Lower lobe of right lung (tissue), 2 donors: ENCODE data around the gene LRRTM2. TPM values are rescaled to one million over a fixed set of nuclear protein-coding genes. Genes with fewer than 3 reads are reported as not detected.

Experiments
- ATAC-seq, 2 donors: fragments of 200-7000 bp; cut with Tn5 transposase; one replicate each; pipeline ENCODE4 v1.9.1; 2020 to 2022; ENCODE audit warnings: mild to moderate bottlenecking in 2 of 2, moderate library complexity in 2 of 2
- DNase-seq: peaks from one replicate; pipeline ENCODE4 v3.0.0-alpha.2; 2020
- H3K27ac ChIP-seq: fragments of 200-600 bp; one replicate; pipeline ENCODE4 v1.8.0; 2022
- H3K27me3 ChIP-seq: fragments of 200-600 bp; one replicate; pipeline ENCODE4 v1.8.0; 2022; ENCODE audit warnings: low read depth
- H3K36me3 ChIP-seq: fragments of 200-600 bp; one replicate; pipeline ENCODE4 v1.8.0; 2022; ENCODE audit warnings: mild to moderate bottlenecking
- H3K4me1 ChIP-seq: fragments of 200-600 bp; one replicate; pipeline ENCODE4 v1.8.0; 2022
- H3K4me3 ChIP-seq: fragments of 200-600 bp; one replicate; pipeline ENCODE4 v1.8.0; 2022; ENCODE audit warnings: mild to moderate bottlenecking
- H3K9me3 ChIP-seq: fragments of 200-600 bp; one replicate; pipeline ENCODE4 v1.8.0; 2022
- CTCF ChIP-seq: fragments of 200-600 bp; IDR thresholded peaks from one replicate; pipeline ENCODE4 v1.8.0; 2022; ENCODE audit warnings: antibody characterized with exemption, mild to moderate bottlenecking
- intact Hi-C: fragments of 100-400 bp; cut with DNase I; formaldehyde crosslinking; loops from one replicate; pipeline ENCODE4 v1.11.0; 2022
- total RNA-seq: library from RNA; stranded (reverse); fragmentation: NEBNext Ultra II Directional; extraction: Animal tissue kit (Norgen Biotek cat#: 25700); gene quantifications from one replicate; pipeline ENCODE4 v1.2.1, GENCODE V29; 2021
- donor health status: DM: no; HTN: yes; CAD: no; lungs with severe emphysema.

LRRTM2 gene
- total RNA-seq, 1 donor from 2014 or later: 0.30 TPM

GRCh38 chr5:138884094-138884493 is 9.0 kb upstream of the LRRTM2 start:
- no peak for ATAC-seq
- no peak for TF ChIP-seq CTCF
- H3K27ac ChIP-seq: no peak overlapping the region
- DNase-seq: no peak
- H3K27me3 ChIP-seq: no peaks in the 10 kb centered on the region
- intact Hi-C loops: no loop called here
- peaks cover 11% of the 10 kb centered on the region for H3K4me1 ChIP-seq
- no peak overlapping the region for H3K4me3 ChIP-seq
- no peaks in the 10 kb centered on the region for H3K9me3 ChIP-seq
- H3K36me3 ChIP-seq: peaks cover 30% of the 10 kb centered on the region

GRCh38 chr5:138883211-138883610 is 8.1 kb upstream of the LRRTM2 start:
- no peaks in the 10 kb centered on the region for H3K27me3 ChIP-seq
- peaks cover 21% of the 10 kb centered on the region for H3K36me3 ChIP-seq
- no peak overlapping the region for H3K4me3 ChIP-seq
- DNase-seq: no peak
- no peak for TF ChIP-seq CTCF
- intact Hi-C loops: no loop called here
- peaks cover 19% of the 10 kb centered on the region for H3K4me1 ChIP-seq
- no peak for ATAC-seq
- no peaks in the 10 kb centered on the region for H3K9me3 ChIP-seq
- no peak overlapping the region for H3K27ac ChIP-seq

GRCh38 chr5:138878437-138879235 is 3.5 kb upstream of the LRRTM2 start:
- TF ChIP-seq CTCF: no peak
- intact Hi-C loops: no loop called here
- Histone ChIP-seq H3K9me3 (no peaks in the 10 kb centered on the region), H3K4me1 (peaks cover 35% of the 10 kb centered on the region), H3K4me3 (no peak overlapping the region), H3K27me3 (no peaks in the 10 kb centered on the region), H3K36me3 (no peaks in the 10 kb centered on the region), H3K27ac (no peak overlapping the region)
- DNase-seq (no peak), ATAC-seq (peak in 1 of 2 donors; percentile 55)

- no peak for TF ChIP-seq CTCF
- ATAC-seq (no peak), DNase-seq (no peak)
- Histone ChIP-seq H3K4me1 (peaks cover 46% of the 10 kb centered on the region), H3K36me3 (no peaks in the 10 kb centered on the region), H3K9me3 (no peaks in the 10 kb centered on the region), H3K27me3 (no peaks in the 10 kb centered on the region), H3K4me3 (no peak overlapping the region), H3K27ac (no peak overlapping the region)
- intact Hi-C loops: no loop called here
Measured at GRCh38 chr5:138876811-138877210, 1.7 kb upstream of the LRRTM2 start.

- intact Hi-C loops: no loop called here
- H3K27ac ChIP-seq: no peak overlapping the region
- no peaks in the 10 kb centered on the region for H3K9me3 ChIP-seq
- DNase-seq (no peak), ATAC-seq (no peak)
- H3K27me3 ChIP-seq: no peaks in the 10 kb centered on the region
- H3K4me3 ChIP-seq: no peak overlapping the region
- peaks cover 53% of the 10 kb centered on the region for H3K4me1 ChIP-seq
- no peak for TF ChIP-seq CTCF
- no peaks in the 10 kb centered on the region for H3K36me3 ChIP-seq
Measured at GRCh38 chr5:138875946-138876345, 811 bp upstream of the LRRTM2 start.
